ENCODE results near the gene CFAP46.
"Not testable (repeated sequence)": the region's sequence is repeated elsewhere in the genome, so short reads cannot be mapped to it uniquely, and the experiment has no call there.

CFAP46 gene

DNA sequence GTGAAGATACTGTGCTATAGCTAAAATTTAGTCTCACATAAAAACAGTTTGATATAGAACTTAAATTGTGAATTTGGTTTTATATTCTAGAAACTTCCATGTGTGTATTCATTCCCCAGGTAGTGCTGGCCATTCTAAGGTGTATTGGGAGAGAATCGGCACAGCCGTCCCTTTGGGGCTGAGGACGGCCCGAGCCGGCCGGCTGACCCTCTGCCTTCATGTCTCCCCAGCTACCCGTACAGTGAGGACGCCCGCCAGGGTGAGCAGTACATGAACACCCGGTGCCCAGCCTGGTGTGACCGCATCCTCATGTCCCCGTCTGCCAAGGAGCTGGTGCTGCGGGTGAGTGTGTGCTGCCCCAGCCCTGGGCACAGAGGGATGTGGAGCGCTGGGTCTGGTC lies 164.9 kb downstream of the CFAP46 start:
- H3K9me3 ChIP-seq (ENCODE audit: insufficient read depth, low read length): no peaks in the 10 kb centered on the region; the same call in 1 of the 2 replicates
- H3K4me3 ChIP-seq (ENCODE audit: insufficient read length, low read depth): no peak overlapping the region
- H3K9ac ChIP-seq (ENCODE audit: insufficient read length, low read depth): no peak overlapping the region
- H3K4me1 ChIP-seq (ENCODE audit: insufficient read depth, insufficient read length): peaks cover 3% of the 10 kb centered on the region
- H3K36me3 ChIP-seq (ENCODE audit: insufficient read depth, insufficient read length, low read length): peaks cover 5% of the 10 kb centered on the region
- TF ChIP-seq YY1 (IDR thresholded peaks at IDR 0.05; ENCODE audit: insufficient read depth, insufficient read length) (no peak), ZNF274 (IDR thresholded peaks at IDR 0.05; ENCODE audit: low read depth, low read length) (no peak), SUZ12 (IDR thresholded peaks at IDR 0.05; ENCODE audit: extremely low read depth, insufficient read depth, insufficient read length) (no peak)
- no peak for DNase-seq (ENCODE audit: low read depth, low spot score)
- peaks cover 3% of the 10 kb centered on the region for H3K27me3 ChIP-seq (ENCODE audit: insufficient read depth, insufficient read length)

DNA sequence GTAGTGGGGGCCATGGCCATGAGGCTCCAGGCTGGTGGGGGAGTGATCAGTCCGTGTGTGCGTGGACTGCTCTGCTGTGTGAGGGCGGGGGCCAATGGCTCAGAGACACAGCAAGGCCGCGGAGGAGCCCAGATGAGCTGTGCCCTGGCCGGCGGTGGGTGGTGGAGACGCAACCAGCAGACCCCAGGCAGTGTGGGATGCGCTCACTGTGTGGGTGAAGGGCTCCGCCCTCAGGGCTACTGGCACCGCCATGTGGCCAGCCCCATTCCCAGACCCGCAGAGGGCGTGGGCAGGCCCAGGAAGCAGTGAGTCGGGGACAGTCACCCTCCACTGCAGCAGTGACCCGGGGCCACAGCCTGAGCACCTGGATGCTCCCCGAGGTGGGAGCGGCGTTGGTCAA lies 165.5 kb downstream of the CFAP46 start:
- TF ChIP-seq SUZ12 (IDR thresholded peaks at IDR 0.05; ENCODE audit: extremely low read depth, insufficient read depth, insufficient read length): no peak
- no peak for TF ChIP-seq YY1 (IDR thresholded peaks at IDR 0.05; ENCODE audit: insufficient read depth, insufficient read length)
- TF ChIP-seq ZNF274 (IDR thresholded peaks at IDR 0.05; ENCODE audit: low read depth, low read length): no peak
- H3K27me3 ChIP-seq (ENCODE audit: insufficient read depth, insufficient read length): peaks cover 1% of the 10 kb centered on the region
- peaks cover 3% of the 10 kb centered on the region for H3K36me3 ChIP-seq (ENCODE audit: insufficient read depth, insufficient read length, low read length)
- no peak for DNase-seq (ENCODE audit: low read depth, low spot score)
- H3K4me1 ChIP-seq (ENCODE audit: insufficient read depth, insufficient read length): peaks cover 3% of the 10 kb centered on the region
- no peak overlapping the region for H3K4me3 ChIP-seq (ENCODE audit: insufficient read length, low read depth)
- H3K9me3 ChIP-seq (ENCODE audit: insufficient read depth, low read length): no peaks in the 10 kb centered on the region; the same call in 1 of the 2 replicates
- H3K9ac ChIP-seq (ENCODE audit: insufficient read length, low read depth): no peak overlapping the region

DNA sequence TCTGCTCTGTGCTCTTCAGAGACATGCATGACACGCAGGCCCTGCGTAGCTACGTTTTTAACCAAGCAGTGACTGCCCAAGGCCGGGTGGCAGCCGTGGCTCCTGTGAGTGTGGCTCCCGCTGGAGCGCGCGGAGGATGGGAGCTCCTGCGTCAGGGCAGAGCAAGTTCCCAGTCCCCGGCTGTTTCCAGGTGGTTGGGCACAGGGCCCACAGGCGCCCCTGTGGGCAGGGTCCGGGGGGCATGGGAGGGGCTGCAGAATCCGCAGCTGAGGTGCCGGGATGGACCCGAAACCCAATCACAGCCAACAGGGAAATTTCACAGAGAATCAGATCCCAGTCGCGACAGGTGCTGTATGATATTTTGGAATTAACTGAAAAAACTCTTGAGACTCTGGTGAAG lies 166.2 kb downstream of the CFAP46 start:
- H3K36me3 ChIP-seq (ENCODE audit: insufficient read depth, insufficient read length, low read length): no peaks in the 10 kb centered on the region
- peaks cover 3% of the 10 kb centered on the region for H3K4me1 ChIP-seq (ENCODE audit: insufficient read depth, insufficient read length)
- TF ChIP-seq ZNF274 (IDR thresholded peaks at IDR 0.05; ENCODE audit: low read depth, low read length): no peak
- no peak for TF ChIP-seq SUZ12 (IDR thresholded peaks at IDR 0.05; ENCODE audit: extremely low read depth, insufficient read depth, insufficient read length)
- TF ChIP-seq YY1 (IDR thresholded peaks at IDR 0.05; ENCODE audit: insufficient read depth, insufficient read length): no peak
- no peak overlapping the region for H3K4me3 ChIP-seq (ENCODE audit: insufficient read length, low read depth)
- no peak overlapping the region for H3K9ac ChIP-seq (ENCODE audit: insufficient read length, low read depth)
- H3K27me3 ChIP-seq (ENCODE audit: insufficient read depth, insufficient read length): no peaks in the 10 kb centered on the region
- DNase-seq (ENCODE audit: low read depth, low spot score): no peak
- H3K9me3 ChIP-seq (ENCODE audit: insufficient read depth, low read length): no peaks in the 10 kb centered on the region; the same call in 1 of the 2 replicates

DNA sequence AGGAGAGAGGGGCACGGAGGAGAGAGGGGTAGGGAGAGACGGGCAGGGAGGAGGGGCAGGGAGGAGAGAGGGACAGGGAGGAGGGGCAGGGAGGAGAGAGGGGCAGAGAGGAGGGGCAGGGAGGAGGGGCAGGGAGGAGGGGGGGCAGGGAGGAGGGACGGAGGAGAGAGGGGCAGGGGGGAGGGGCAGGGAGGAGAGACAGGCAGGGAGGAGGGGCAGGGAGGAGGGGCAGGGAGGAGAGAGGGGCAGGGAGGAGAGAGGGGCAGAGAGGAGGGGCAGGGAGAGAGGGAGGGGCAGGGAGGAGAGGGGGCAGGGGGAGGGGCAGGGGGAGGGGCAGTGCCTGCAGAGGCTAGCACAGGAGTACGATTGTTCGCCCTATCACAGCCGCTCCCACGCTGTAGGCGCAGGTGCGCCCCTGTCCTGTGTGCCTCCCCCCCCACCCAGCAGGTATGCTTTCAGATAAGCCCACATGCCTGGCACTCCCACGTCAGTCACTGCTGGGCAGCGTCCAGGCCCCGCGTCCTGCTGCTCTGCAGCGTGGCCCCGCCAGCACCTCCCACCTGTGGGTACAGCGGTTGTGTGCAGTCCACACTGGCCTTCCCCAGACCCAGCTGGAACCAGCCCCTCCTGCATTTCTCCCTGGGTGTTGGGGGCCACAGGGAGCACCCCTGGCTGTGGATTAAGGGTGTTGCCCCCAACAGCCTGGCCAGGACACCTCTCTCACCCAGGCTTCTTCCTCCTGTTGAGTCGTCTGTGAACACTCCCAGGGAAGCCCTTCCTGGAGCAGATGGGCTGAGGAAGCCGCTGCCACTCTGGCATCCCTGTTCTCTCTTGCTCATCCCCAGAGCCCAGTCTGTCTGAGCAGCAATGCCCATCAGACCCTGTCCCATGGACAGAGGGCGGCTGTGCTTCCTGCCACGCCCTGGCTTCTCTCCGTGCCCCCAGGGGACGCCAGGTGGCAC lies 167.2 kb downstream of the CFAP46 start:
- no peaks in the 10 kb centered on the region for H3K27me3 ChIP-seq (ENCODE audit: insufficient read depth, insufficient read length)
- no peaks in the 10 kb centered on the region; the same call in 1 of the 2 replicates for H3K9me3 ChIP-seq (ENCODE audit: insufficient read depth, low read length)
- H3K36me3 ChIP-seq (ENCODE audit: insufficient read depth, insufficient read length, low read length): peaks cover under 1% of the 10 kb centered on the region
- TF ChIP-seq YY1 (IDR thresholded peaks at IDR 0.05; ENCODE audit: insufficient read depth, insufficient read length) (no peak), ZNF274 (IDR thresholded peaks at IDR 0.05; ENCODE audit: low read depth, low read length) (no peak), SUZ12 (IDR thresholded peaks at IDR 0.05; ENCODE audit: extremely low read depth, insufficient read depth, insufficient read length) (no peak)
- no peak for DNase-seq (ENCODE audit: low read depth, low spot score)
- no peak overlapping the region for H3K9ac ChIP-seq (ENCODE audit: insufficient read length, low read depth)
- no peak overlapping the region for H3K4me3 ChIP-seq (ENCODE audit: insufficient read length, low read depth)
- peaks cover 3% of the 10 kb centered on the region for H3K4me1 ChIP-seq (ENCODE audit: insufficient read depth, insufficient read length)

DNA sequence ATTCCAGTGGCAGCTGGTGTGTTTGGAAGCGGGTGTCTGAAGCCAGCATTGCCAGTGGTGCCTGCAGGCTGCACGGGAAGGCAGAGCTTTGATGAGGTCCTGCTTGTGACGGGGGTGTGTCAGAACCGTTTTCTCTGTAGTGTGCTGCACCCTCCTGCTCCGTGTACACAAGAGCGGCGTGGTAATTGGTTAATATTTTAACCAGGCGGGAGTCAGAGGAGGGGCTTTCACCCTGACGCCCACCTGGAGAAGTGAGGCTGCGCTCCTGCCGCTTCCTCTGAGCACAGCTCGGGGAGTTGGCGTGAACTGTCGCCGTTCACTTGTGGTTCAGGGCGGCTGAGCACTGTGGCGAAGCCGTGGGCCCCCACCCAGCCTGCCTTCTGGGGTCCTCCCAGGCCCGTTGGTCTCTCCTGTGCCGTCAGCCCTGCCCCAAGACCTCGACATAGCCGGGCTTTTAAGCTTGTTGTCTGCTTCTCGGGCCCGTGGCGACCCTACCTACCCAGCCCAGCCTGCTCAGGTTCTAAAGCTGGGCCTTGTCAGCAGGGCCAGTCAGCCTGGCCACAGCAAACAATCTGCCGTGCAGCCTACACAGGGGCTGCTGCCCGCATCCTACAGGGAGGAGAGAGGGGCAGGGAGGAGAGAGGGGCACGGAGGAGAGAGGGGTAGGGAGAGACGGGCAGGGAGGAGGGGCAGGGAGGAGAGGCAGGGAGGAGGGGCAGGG lies 168.0 kb downstream of the CFAP46 start:
- Histone ChIP-seq H3K36me3 (ENCODE audit: insufficient read depth, insufficient read length, low read length) (peaks cover 3% of the 10 kb centered on the region), H3K27me3 (ENCODE audit: insufficient read depth, insufficient read length) (no peaks in the 10 kb centered on the region), H3K4me3 (ENCODE audit: insufficient read length, low read depth) (no peak overlapping the region), H3K9ac (ENCODE audit: insufficient read length, low read depth) (no peak overlapping the region), H3K9me3 (ENCODE audit: insufficient read depth, low read length) (no peaks in the 10 kb centered on the region; the same call in 1 of the 2 replicates), H3K4me1 (ENCODE audit: insufficient read depth, insufficient read length) (peaks cover 3% of the 10 kb centered on the region)
- no peak for TF ChIP-seq YY1 (IDR thresholded peaks at IDR 0.05; ENCODE audit: insufficient read depth, insufficient read length)
- no peak for TF ChIP-seq SUZ12 (IDR thresholded peaks at IDR 0.05; ENCODE audit: extremely low read depth, insufficient read depth, insufficient read length)
- no peak for TF ChIP-seq ZNF274 (IDR thresholded peaks at IDR 0.05; ENCODE audit: low read depth, low read length)
- no peak for DNase-seq (ENCODE audit: low read depth, low spot score)

DNA sequence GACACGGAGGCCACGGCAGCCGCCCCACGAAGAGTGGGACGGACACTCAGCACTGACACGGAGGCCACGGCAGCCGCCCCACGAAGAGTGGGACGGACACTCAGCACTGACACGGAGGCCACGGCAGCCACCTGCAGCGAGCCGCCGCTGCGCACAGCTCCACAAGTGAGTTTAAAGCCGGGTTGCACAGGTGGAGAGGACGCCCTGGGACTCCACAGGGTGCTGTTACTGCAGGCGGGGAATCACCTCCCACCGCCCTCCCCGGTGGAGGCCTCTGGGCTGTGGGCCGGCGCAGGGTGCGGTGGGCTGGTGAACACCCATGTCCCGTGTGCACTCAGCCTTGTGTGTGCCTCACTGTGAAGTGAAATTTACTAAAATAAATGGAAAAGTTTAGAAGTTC lies 169.6 kb downstream of the CFAP46 start:
- not testable (repeated sequence) for DNase-seq (ENCODE audit: low read depth, low spot score); H3K4me1 ChIP-seq (ENCODE audit: insufficient read depth, insufficient read length); H3K9me3 ChIP-seq (ENCODE audit: insufficient read depth, low read length); H3K4me3 ChIP-seq (ENCODE audit: insufficient read length, low read depth); H3K9ac ChIP-seq (ENCODE audit: insufficient read length, low read depth); H3K27me3 ChIP-seq (ENCODE audit: insufficient read depth, insufficient read length)
- peaks cover 11% of the 10 kb centered on the region for H3K36me3 ChIP-seq (ENCODE audit: insufficient read depth, insufficient read length, low read length)
